Measurements from ENCODE around the gene SPATA6. TPM values are rescaled to one million over a fixed set of nuclear protein-coding genes. Genes with fewer than 3 reads are reported as not detected.
"Not testable (repeated sequence)": the region's sequence is repeated elsewhere in the genome, so short reads cannot be mapped to it uniquely, and the experiment has no call there.

Gene SPATA6
- total RNA-seq, 1 donor from 2014 or later: 30.1 TPM

GRCh38 chr1:48462716-48463302 is 9.2 kb downstream of the SPATA6 start:
- DNase-seq (ENCODE audit: low spot score): no peak

GRCh38 chr1:48450505-48450904 is 21.5 kb downstream of the SPATA6 start:
- no peak for DNase-seq (ENCODE audit: low spot score)

GRCh38 chr1:48448932-48449331 is 23.1 kb downstream of the SPATA6 start:
- no peak for DNase-seq (ENCODE audit: low spot score)

- not testable (repeated sequence) for DNase-seq (ENCODE audit: low spot score)
Measured at GRCh38 chr1:48444186-48444585, 27.8 kb downstream of the SPATA6 start.

GRCh38 chr1:48442864-48443619 is 29.0 kb downstream of the SPATA6 start:
- DNase-seq (ENCODE audit: low spot score): no peak

- DNase-seq (ENCODE audit: low spot score): not testable (repeated sequence)
Measured at GRCh38 chr1:48440786-48441185, 31.2 kb downstream of the SPATA6 start.

- DNase-seq (ENCODE audit: low spot score): no peak
Measured at GRCh38 chr1:48439380-48439779, 32.6 kb downstream of the SPATA6 start.

GRCh38 chr1:48437379-48437778 is 34.6 kb downstream of the SPATA6 start:
- not testable (repeated sequence) for DNase-seq (ENCODE audit: low spot score)

GRCh38 chr1:48435312-48436002 is 36.5 kb downstream of the SPATA6 start:
- DNase-seq (ENCODE audit: low spot score): not testable (repeated sequence)

- no peak for DNase-seq (ENCODE audit: low spot score)
Measured at GRCh38 chr1:48430832-48431231, 41.2 kb downstream of the SPATA6 start.

- no peak for DNase-seq (ENCODE audit: low spot score)
Measured at GRCh38 chr1:48422009-48422408, 50.0 kb downstream of the SPATA6 start.

- DNase-seq (ENCODE audit: low spot score): no peak
Measured at GRCh38 chr1:48418742-48419141, 53.3 kb downstream of the SPATA6 start.

GRCh38 chr1:48415050-48415449 is 57.0 kb downstream of the SPATA6 start:
- no peak for DNase-seq (ENCODE audit: low spot score)

GRCh38 chr1:48414264-48414663 is 57.7 kb downstream of the SPATA6 start:
- no peak for DNase-seq (ENCODE audit: low spot score)

- DNase-seq (ENCODE audit: low spot score): no peak
Measured at GRCh38 chr1:48405940-48406339, 66.1 kb downstream of the SPATA6 start.

- no peak for DNase-seq (ENCODE audit: low spot score)
Measured at GRCh38 chr1:48405400-48405799, 66.6 kb downstream of the SPATA6 start.

GRCh38 chr1:48402599-48402998 is 69.4 kb downstream of the SPATA6 start:
- DNase-seq (ENCODE audit: low spot score): no peak

GRCh38 chr1:48396208-48396607 is 75.8 kb downstream of the SPATA6 start:
- no peak for DNase-seq (ENCODE audit: low spot score)

- DNase-seq (ENCODE audit: low spot score): no peak
Measured at GRCh38 chr1:48391926-48392325, 80.1 kb downstream of the SPATA6 start.

GRCh38 chr1:48387409-48387808 is 84.6 kb downstream of the SPATA6 start:
- no peak for DNase-seq (ENCODE audit: low spot score)

GRCh38 chr1:48374785-48375184 is 97.2 kb downstream of the SPATA6 start:
- DNase-seq (ENCODE audit: low spot score): no peak

- no peak for DNase-seq (ENCODE audit: low spot score)
Measured at GRCh38 chr1:48371598-48371997, 100.4 kb downstream of the SPATA6 start.

GRCh38 chr1:48362901-48363300 is 109.1 kb downstream of the SPATA6 start:
- no peak for DNase-seq (ENCODE audit: low spot score)

Measured in mucosa of gallbladder (tissue), 1 donor.